Raji (cell line): Measurements from ENCODE around the gene NHERF2.

Experiments used
- POLR2A ChIP-seq: IDR thresholded peaks from 2 replicates; pipeline ENCODE4 v1.6.1; 2011; ENCODE audit warnings: low read depth, low read length, control low read depth; ENCODE audit not compliant: insufficient read depth

NHERF2 gene

GRCh38 chr16:2008631-2009163, 18.0 kb upstream of the NHERF2 start:
- TF ChIP-seq POLR2A, result no peak

GRCh38 chr16:2009164-2009711, 17.5 kb upstream of the NHERF2 start:
- TF ChIP-seq POLR2A, result no peak

- TF ChIP-seq POLR2A, result peak; percentile 86
Measured at GRCh38 chr16:2009791-2010510, 16.8 kb upstream of the NHERF2 start, which contains the start of gene ZNF598. TSS of gene ZNF598 (minus strand) at chr16:2009821.

GRCh38 chr16:2013527-2013926, 13.2 kb upstream of the NHERF2 start:
- TF ChIP-seq POLR2A, result no peak

- no peak for TF ChIP-seq POLR2A
Measured at GRCh38 chr16:2015117-2015946, 11.4 kb upstream of the NHERF2 start.

- no peak for TF ChIP-seq POLR2A
Measured at GRCh38 chr16:2015947-2016208, 10.8 kb upstream of the NHERF2 start.

- TF ChIP-seq POLR2A, result no peak
Measured at GRCh38 chr16:2016407-2016922, 10.2 kb upstream of the NHERF2 start.

GRCh38 chr16:2019518-2019920, 7.2 kb upstream of the NHERF2 start, which contains the start of gene NPW:
TSS of gene NPW (plus strand) at chr16:2019785.
- no peak for TF ChIP-seq POLR2A

- TF ChIP-seq POLR2A, result no peak
Measured at GRCh38 chr16:2019921-2020831, 6.5 kb upstream of the NHERF2 start.

- TF ChIP-seq POLR2A, result no peak
Measured at GRCh38 chr16:2022723-2023091, 4.0 kb upstream of the NHERF2 start.

GRCh38 chr16:2023092-2024031, 3.3 kb upstream of the NHERF2 start:
- TF ChIP-seq POLR2A, result peak; percentile 66

- no peak for TF ChIP-seq POLR2A
Measured at GRCh38 chr16:2024032-2024420, 2.7 kb upstream of the NHERF2 start.

GRCh38 chr16:2025251-2025650, 1.5 kb upstream of the NHERF2 start:
- TF ChIP-seq POLR2A, result no peak

- no peak for TF ChIP-seq POLR2A
Measured at GRCh38 chr16:2025878-2026460, 733 bp upstream of the NHERF2 start.
